K562 (cell line): Measurements from ENCODE around the gene TPGS1. TPM values are rescaled to one million over a fixed set of nuclear protein-coding genes. Genes with fewer than 3 reads are reported as not detected.
A peak's percentile ranks its signal among the peaks of the same experiment; 100 is the strongest.

Source experiments
- BHLHE40 ChIP-seq: IDR thresholded peaks from 2 replicates; pipeline ENCODE4 v1.6.1; 2011; ENCODE audit warnings: low read length, improper control_type of control experiment
- E2F6 ChIP-seq, 2 experiments: IDR thresholded peaks; 2 replicates each; pipeline ENCODE4 v1.6.1; 2011; ENCODE audit warnings: borderline replicate concordance in 1 of 2, control low read depth in 1 of 2, low read depth in 1 of 2, low read length in 1 of 2, mild to moderate bottlenecking in 1 of 2, mixed read lengths in 1 of 2, moderate library complexity in 1 of 2; ENCODE audit not compliant: insufficient read depth in 1 of 2, insufficient read length in 1 of 2, poor library complexity in 1 of 2, severe bottlenecking in 1 of 2; ENCODE audit errors: extremely low read depth in 1 of 2
- GTF3C2 ChIP-seq: IDR thresholded peaks from 3 replicates; pipeline ENCODE4 v1.6.1; 2011; ENCODE audit warnings: borderline replicate concordance, mild to moderate bottlenecking, moderate library complexity; ENCODE audit not compliant: insufficient read length; ENCODE audit errors: extremely low read depth
- HDAC6 ChIP-seq: IDR thresholded peaks from 2 replicates; pipeline ENCODE4 v1.6.1; 2012; ENCODE audit warnings: low read depth, mild to moderate bottlenecking, control low read depth, inconsistent platforms, low read length, moderate library complexity
- HDAC8 ChIP-seq: fragments of 450-650 bp; IDR thresholded peaks from 2 replicates; pipeline ENCODE4 v1.6.1; 2016; ENCODE audit warnings: mild to moderate bottlenecking, missing genetic modification characterization, moderate library complexity, missing compliant biosample characterization
- NFIX ChIP-seq: fragments of 250-450 bp; sonication (Bioruptor Pico); IDR thresholded peaks from 2 replicates; pipeline ENCODE4 v1.4.0; 2020; ENCODE audit warnings: low read depth, mild to moderate bottlenecking, moderate library complexity
- NR3C1 ChIP-seq: sonication (generic); formaldehyde crosslinking; IDR thresholded peaks from 2 replicates; pipeline ENCODE4 v1.8.1; 2022; ENCODE audit warnings: missing genetic modification reagents
- NRF1 ChIP-seq, 2 experiments: fragments of 450-650 bp; IDR thresholded peaks in 1 of 2; conservative IDR thresholded peaks in 1 of 2; 2 replicates each; pipeline ENCODE4 v1.6.1; 2014; ENCODE audit warnings: mild to moderate bottlenecking in 2 of 2
- PCBP1 ChIP-seq: fragments of 200-400 bp; formaldehyde crosslinking; IDR thresholded peaks from 2 replicates; pipeline ENCODE4 v1.6.1; 2018; ENCODE audit warnings: mild to moderate bottlenecking, low read depth, low read length; ENCODE audit not compliant: poor library complexity, severe bottlenecking
- PML ChIP-seq: IDR thresholded peaks from 2 replicates; pipeline ENCODE4 v1.6.1; 2012; ENCODE audit warnings: low read length, inconsistent platforms
- RBBP5 ChIP-seq: fragments of 200-600 bp; sonication (generic); IDR thresholded peaks from 2 replicates; pipeline ENCODE4 v1.6.1; 2012; ENCODE audit warnings: borderline replicate concordance, mild to moderate bottlenecking, low read length, control low read depth, inconsistent platforms; ENCODE audit not compliant: insufficient read depth, poor library complexity, severe bottlenecking
- RFX1 ChIP-seq: fragments of 450-650 bp; IDR thresholded peaks from 2 replicates; pipeline ENCODE4 v1.6.1; 2016; ENCODE audit warnings: mild to moderate bottlenecking, moderate library complexity
- STAT5B ChIP-seq: fragments of 250-450 bp; sonication (Bioruptor Pico); IDR thresholded peaks from 2 replicates; pipeline ENCODE4 v1.8.0; 2021; ENCODE audit warnings: mild to moderate bottlenecking, inconsistent platforms
- TGIF2 ChIP-seq: sonication (generic); formaldehyde crosslinking; IDR thresholded peaks from 2 replicates; pipeline ENCODE4 v1.8.1; 2022; ENCODE audit warnings: mild to moderate bottlenecking, missing genetic modification reagents, moderate library complexity
- ZNF740 ChIP-seq, 3 experiments: fragments of 200-800 bp in 1 of 3; sonication (Bioruptor generic) in 1 of 3; sonication (generic) in 1 of 3; formaldehyde crosslinking in 1 of 3; IDR thresholded peaks; 2 replicates each; pipeline versions ENCODE4 v1.6.1 to v1.8.0; 2016 to 2022; ENCODE audit warnings: mild to moderate bottlenecking in 2 of 3, missing compliant biosample characterization in 2 of 3, missing genetic modification characterization in 2 of 3, missing genetic modification reagents in 1 of 3
- polyA plus RNA-seq, 8 experiments: library from polyadenylated mRNA; depleted of rRNA in 4 of 8; stranded (reverse) in 5 of 8; unstranded in 3 of 8; fragments of >200 nt; fragmentation: Nextera tagmentation in 2 of 8; fragmentation: Illumina TruSeq in 1 of 8; extraction: Ambion mirVana in 2 of 8; extraction: Trizol in 1 of 8; gene quantifications; 2 replicates each; pipeline versions ENCODE4 v1.2.1 to v1.2.3, GENCODE V29; 2011 to 2014; ENCODE audit warnings: inconsistent platforms in 1 of 8, missing spikeins in 1 of 8
- total RNA-seq, 7 experiments: library from RNA; depleted of rRNA in 6 of 7; stranded (reverse); fragments of >200 nt in 6 of 7; fragmentation: Illumina TruSeq in 2 of 7; extraction: Trizol in 2 of 7; gene quantifications; 2 replicates each; pipeline versions ENCODE4 v1.2.1 to v1.2.3, GENCODE V29; 2011 to 2021; ENCODE audit warnings: low replicate concordance in 1 of 7
- TF ChIP-seq, protein P1 (sequence below), 2 experiments: fragments of 450-650 bp; IDR thresholded peaks; 2 replicates each; pipeline ENCODE4 v1.6.1; 2016
- TF ChIP-seq, protein P2 (sequence below): fragments of 250-450 bp; sonication (Bioruptor Pico); IDR thresholded peaks from 2 replicates; pipeline ENCODE4 v1.8.0; 2022; ENCODE audit warnings: inconsistent platforms

The TPGS1 gene
- total and polyA plus RNA-seq, 9 of the 15 experiments (the other 6 are each of a cell fraction or from before 2014, with no cell fraction given) = 0.30 to 31.6 (median 1.2) TPM; not detected in 2

DNA sequence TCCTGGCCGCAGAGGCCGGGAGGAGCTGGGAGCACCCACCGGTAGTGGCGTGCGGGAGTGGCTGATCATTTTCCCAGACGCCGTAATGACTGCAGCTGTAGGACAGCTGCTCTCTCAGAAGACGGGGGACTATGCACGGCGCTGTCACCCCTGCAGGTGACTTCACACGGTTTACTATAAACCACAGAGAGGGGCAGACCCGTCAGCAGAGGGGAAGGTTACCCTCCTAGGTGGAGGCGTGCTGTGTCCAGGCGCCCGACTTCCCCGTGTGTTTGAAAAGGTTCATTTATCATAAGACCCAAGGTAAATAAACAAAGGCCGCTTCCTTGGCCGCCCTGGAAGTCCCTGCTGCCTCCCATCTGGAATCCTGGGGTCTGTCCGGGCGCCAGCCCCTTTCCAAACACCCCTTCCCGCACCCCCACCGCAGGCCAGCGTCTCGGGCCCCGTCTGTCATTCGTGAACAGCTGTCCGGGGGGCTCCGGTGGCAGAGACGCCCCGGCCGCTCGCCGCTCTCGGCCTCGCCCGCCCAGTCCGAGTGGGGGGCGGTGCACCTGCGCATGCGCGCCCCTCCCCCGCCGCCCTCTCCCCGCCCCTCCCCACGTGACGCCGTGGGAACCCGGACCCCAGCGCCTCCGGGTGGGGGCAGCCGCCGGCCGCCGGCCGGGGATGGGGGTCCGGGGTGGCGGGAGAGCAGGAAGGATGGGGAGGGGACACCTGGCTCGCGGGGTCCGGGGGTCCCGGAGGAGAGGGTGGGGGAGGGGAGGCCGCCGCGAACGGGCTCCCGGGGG is 47.4 kb upstream of the TPGS1 start (continued):
- no peak for TF ChIP-seq NR3C1 (CRISPR knock-in tag)
- no peak for TF ChIP-seq HDAC8
- TF ChIP-seq HDAC6 = no peak
- TF ChIP-seq, protein P1, sequence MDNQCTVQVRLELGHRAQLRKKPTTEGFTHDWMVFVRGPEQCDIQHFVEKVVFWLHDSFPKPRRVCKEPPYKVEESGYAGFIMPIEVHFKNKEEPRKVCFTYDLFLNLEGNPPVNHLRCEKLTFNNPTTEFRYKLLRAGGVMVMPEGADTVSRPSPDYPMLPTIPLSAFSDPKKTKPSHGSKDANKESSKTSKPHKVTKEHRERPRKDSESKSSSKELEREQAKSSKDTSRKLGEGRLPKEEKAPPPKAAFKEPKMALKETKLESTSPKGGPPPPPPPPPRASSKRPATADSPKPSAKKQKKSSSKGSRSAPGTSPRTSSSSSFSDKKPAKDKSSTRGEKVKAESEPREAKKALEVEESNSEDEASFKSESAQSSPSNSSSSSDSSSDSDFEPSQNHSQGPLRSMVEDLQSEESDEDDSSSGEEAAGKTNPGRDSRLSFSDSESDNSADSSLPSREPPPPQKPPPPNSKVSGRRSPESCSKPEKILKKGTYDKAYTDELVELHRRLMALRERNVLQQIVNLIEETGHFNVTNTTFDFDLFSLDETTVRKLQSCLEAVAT (IDR thresholded peaks at IDR 0.05) = no peak
- 0 out of 2 replicates have a peak, but pooled peaks have one; percentile 7 for TF ChIP-seq BHLHE40
- TF ChIP-seq PML = no peak
- TF ChIP-seq E2F6 (IDR thresholded peaks at IDR 0.05; ENCODE audit: borderline replicate concordance in 1 of 2, extremely low read depth in 1 of 2, insufficient read depth in 1 of 2, insufficient read length in 1 of 2, low read depth in 1 of 2, low read length in 1 of 2, poor library complexity in 1 of 2, severe bottlenecking in 1 of 2) = peak in 1 of 2 experiments; percentile 28
- no peak for TF ChIP-seq TGIF2 (CRISPR knock-in tag)
- TF ChIP-seq NFIX (CRISPR knock-in tag) = no peak
- no peak for TF ChIP-seq RFX1
- TF ChIP-seq PCBP1 = peak; percentile 87
- TF ChIP-seq ZNF740 (CRISPR knock-in tag; IDR thresholded peaks at IDR 0.05) = no peak
- TF ChIP-seq ZNF740 (tag; IDR thresholded peaks at IDR 0.05) = peak in 1 of 2 experiments; percentile 57; a peak in 1 of 4 replicates
- TF ChIP-seq NRF1 (conservative IDR thresholded peaks at IDR 0.05 in 1 of 2, IDR thresholded peaks at IDR 0.05 in 1 of 2) = peak; percentile 88 to 89
- peak; percentile 31 for TF ChIP-seq RBBP5
- TF ChIP-seq STAT5B (CRISPR knock-in tag) = no peak
- TF ChIP-seq, protein P2, sequence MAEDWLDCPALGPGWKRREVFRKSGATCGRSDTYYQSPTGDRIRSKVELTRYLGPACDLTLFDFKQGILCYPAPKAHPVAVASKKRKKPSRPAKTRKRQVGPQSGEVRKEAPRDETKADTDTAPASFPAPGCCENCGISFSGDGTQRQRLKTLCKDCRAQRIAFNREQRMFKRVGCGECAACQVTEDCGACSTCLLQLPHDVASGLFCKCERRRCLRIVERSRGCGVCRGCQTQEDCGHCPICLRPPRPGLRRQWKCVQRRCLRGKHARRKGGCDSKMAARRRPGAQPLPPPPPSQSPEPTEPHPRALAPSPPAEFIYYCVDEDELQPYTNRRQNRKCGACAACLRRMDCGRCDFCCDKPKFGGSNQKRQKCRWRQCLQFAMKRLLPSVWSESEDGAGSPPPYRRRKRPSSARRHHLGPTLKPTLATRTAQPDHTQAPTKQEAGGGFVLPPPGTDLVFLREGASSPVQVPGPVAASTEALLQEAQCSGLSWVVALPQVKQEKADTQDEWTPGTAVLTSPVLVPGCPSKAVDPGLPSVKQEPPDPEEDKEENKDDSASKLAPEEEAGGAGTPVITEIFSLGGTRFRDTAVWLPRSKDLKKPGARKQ = no peak
- TF ChIP-seq GTF3C2 = no peak
